Measurements from ENCODE around the gene C1QTNF3.

GRCh38 chr5:34028349-34028748 lies 14.7 kb downstream of the C1QTNF3 start:
- TF ChIP-seq POLR2A (IDR thresholded peaks at IDR 0.05) (no peak), CTCF (IDR thresholded peaks at IDR 0.05) (no peak)
